ENCODE data around the gene RBM33. TPM values are rescaled to one million over a fixed set of nuclear protein-coding genes. Genes with fewer than 3 reads are reported as not detected.

The RBM33 gene
- polyA plus RNA-seq, 2 of the 4 experiments (the other 2 are of a cell fraction), result 21.7 to 21.9 TPM

DNA sequence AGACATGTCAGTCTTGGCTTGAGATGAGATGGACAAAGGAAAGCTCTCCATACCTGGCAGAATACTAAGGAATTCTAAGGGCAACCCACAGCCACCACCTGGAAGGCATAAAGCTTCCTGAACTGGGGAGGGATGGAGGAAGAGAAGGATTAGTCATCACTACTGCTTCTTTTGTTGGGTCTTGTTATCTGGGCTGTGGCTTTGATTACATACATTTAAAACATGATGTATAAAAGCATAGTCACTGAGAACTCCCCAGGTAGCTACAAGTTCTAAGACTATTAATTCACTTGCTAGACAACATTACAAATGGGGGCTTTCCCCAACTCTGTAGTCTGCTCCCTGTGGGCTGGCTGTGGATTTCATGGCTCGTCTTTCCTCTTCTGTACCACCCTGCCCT is 58.2 kb downstream of the RBM33 start:
- Histone ChIP-seq H3K4me3 (no peak overlapping the region), H3K4me1 (peaks cover 3% of the 10 kb centered on the region; the same call in 1 of the 3 replicates), H3K9me3 (no peaks in the 10 kb centered on the region), H3K4me2 (no peak overlapping the region), H3K27ac (no peak overlapping the region)
- DNase-seq (ENCODE audit: low read depth in 1 of 2, low spot score in 1 of 2) (no peak), ATAC-seq (no peak), FAIRE-seq (no peak)
- TF ChIP-seq EHMT2 (IDR thresholded peaks at IDR 0.05; ENCODE audit: low read depth), result no peak
- POLR2A ChIA-PET, result no interaction called here
- WGBS (ENCODE audit: missing lambda C conversion rate), result 90% methylated on average over 1 of the region's 1 CpG
- CTCF ChIA-PET, result interaction anchor here (4.1 kb wide), 1 partner anchor 104 kb away, joined by 18 read pairs; no protein-coding TSS in a partner anchor

- 90% methylated on average over 16 of the region's 16 CpGs for WGBS (ENCODE audit: missing lambda C conversion rate)
- POLR2A ChIA-PET, result no interaction called here
- Histone ChIP-seq H3K4me2 (no peak overlapping the region), H3K27ac (no peak overlapping the region), H3K4me1 (no peaks in the 10 kb centered on the region), H3K9me3 (no peaks in the 10 kb centered on the region), H3K4me3 (no peak overlapping the region)
- CTCF ChIA-PET, result interaction anchor here (1.2 to 1.5 kb wide), 2 partner anchors 11 to 107 kb away, joined by 3 to 9 read pairs; no protein-coding TSS in a partner anchor
- no peak for TF ChIP-seq JUN (IDR thresholded peaks at IDR 0.05)
- no peak for TF ChIP-seq RNF2 (IDR thresholded peaks at IDR 0.05; ENCODE audit: borderline replicate concordance, low read depth)
- no peak for TF ChIP-seq MAFK (IDR thresholded peaks at IDR 0.05; ENCODE audit: partially characterized antibody)
- TF ChIP-seq, protein P1, sequence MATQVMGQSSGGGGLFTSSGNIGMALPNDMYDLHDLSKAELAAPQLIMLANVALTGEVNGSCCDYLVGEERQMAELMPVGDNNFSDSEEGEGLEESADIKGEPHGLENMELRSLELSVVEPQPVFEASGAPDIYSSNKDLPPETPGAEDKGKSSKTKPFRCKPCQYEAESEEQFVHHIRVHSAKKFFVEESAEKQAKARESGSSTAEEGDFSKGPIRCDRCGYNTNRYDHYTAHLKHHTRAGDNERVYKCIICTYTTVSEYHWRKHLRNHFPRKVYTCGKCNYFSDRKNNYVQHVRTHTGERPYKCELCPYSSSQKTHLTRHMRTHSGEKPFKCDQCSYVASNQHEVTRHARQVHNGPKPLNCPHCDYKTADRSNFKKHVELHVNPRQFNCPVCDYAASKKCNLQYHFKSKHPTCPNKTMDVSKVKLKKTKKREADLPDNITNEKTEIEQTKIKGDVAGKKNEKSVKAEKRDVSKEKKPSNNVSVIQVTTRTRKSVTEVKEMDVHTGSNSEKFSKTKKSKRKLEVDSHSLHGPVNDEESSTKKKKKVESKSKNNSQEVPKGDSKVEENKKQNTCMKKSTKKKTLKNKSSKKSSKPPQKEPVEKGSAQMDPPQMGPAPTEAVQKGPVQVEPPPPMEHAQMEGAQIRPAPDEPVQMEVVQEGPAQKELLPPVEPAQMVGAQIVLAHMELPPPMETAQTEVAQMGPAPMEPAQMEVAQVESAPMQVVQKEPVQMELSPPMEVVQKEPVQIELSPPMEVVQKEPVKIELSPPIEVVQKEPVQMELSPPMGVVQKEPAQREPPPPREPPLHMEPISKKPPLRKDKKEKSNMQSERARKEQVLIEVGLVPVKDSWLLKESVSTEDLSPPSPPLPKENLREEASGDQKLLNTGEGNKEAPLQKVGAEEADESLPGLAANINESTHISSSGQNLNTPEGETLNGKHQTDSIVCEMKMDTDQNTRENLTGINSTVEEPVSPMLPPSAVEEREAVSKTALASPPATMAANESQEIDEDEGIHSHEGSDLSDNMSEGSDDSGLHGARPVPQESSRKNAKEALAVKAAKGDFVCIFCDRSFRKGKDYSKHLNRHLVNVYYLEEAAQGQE (IDR thresholded peaks at IDR 0.05), result no peak
- TF ChIP-seq ELK1 (IDR thresholded peaks at IDR 0.05; ENCODE audit: low read depth, low read length), result no peak
- TF ChIP-seq NFE2L2 (conservative IDR thresholded peaks at IDR 0.05; ENCODE audit: low read length), result no peak
- TF ChIP-seq CHD4 (IDR thresholded peaks at IDR 0.05; ENCODE audit: borderline replicate concordance), result no peak
- TF ChIP-seq HOXB13 (CRISPR knock-in tag; IDR thresholded peaks at IDR 0.05; ENCODE audit: low read depth), result no peak
- no peak for TF ChIP-seq RARB (CRISPR knock-in tag; IDR thresholded peaks at IDR 0.05)
- TF ChIP-seq CHD2 (IDR thresholded peaks at IDR 0.05; ENCODE audit: low read length, partially characterized antibody), result no peak
- no peak for TF ChIP-seq ZFP36 (IDR thresholded peaks at IDR 0.05; ENCODE audit: borderline replicate concordance, partially characterized antibody)
- no peak for TF ChIP-seq MAX (IDR thresholded peaks at IDR 0.05)
- no peak for TF ChIP-seq EHMT2 (IDR thresholded peaks at IDR 0.05; ENCODE audit: low read depth)
- TF ChIP-seq ZSCAN20 (CRISPR knock-in tag; IDR thresholded peaks at IDR 0.05), result no peak
- no peak for TF ChIP-seq HEYL (CRISPR knock-in tag; IDR thresholded peaks at IDR 0.05)
- no peak for TF ChIP-seq HDAC2 (IDR thresholded peaks at IDR 0.05)
- TF ChIP-seq RCOR1 (IDR thresholded peaks at IDR 0.05; ENCODE audit: low read depth, low read length), result no peak
- no peak for TF ChIP-seq KDM5A (IDR thresholded peaks at IDR 0.05)
- TF ChIP-seq TP53 (CRISPR knock-in tag; IDR thresholded peaks at IDR 0.05), result no peak
- TF ChIP-seq GATA3 (IDR thresholded peaks at IDR 0.05; ENCODE audit: borderline replicate concordance), result no peak
- ATAC-seq (no peak), DNase-seq (ENCODE audit: low read depth in 1 of 2, low spot score in 1 of 2) (no peak), FAIRE-seq (no peak)
Measured at GRCh38 chr7:155705623-155706360, 61.3 kb downstream of the RBM33 start.

Measured in A549 (cell line).